GM12878 (cell line): ENCODE results near the gene DDX4.

ENCODE experiments used
- CHD1 ChIP-seq: IDR thresholded peaks from 2 replicates; pipeline ENCODE4 v1.6.1; 2012; ENCODE audit warnings: low read depth, low read length, improper control_type of control experiment
- HDAC2 ChIP-seq: fragments of 200-600 bp; sonication (generic); IDR thresholded peaks from 2 replicates; pipeline ENCODE4 v1.6.1; 2017
- HDGF ChIP-seq: fragments of 450-650 bp; IDR thresholded peaks from 2 replicates; pipeline ENCODE4 v1.6.1; 2016; ENCODE audit warnings: antibody characterized with exemption
- POLR2A ChIP-seq: IDR thresholded peaks from 2 replicates; pipeline ENCODE4 v1.6.1; 2011; ENCODE audit warnings: low read depth, mild to moderate bottlenecking, low read length
- ZNF24 ChIP-seq: fragments of 450-650 bp; IDR thresholded peaks from 2 replicates; pipeline ENCODE4 v1.6.1; 2017; ENCODE audit warnings: antibody characterized with exemption, mild to moderate bottlenecking
- TF ChIP-seq, protein P1 (sequence below), 3 experiments: IDR thresholded peaks in 2 of 3; conservative IDR thresholded peaks in 1 of 3; 2 replicates each; pipeline ENCODE4 v1.5.1; 2011; ENCODE audit warnings: low read depth in 3 of 3, low read length in 3 of 3, mild to moderate bottlenecking in 3 of 3, control low read depth in 2 of 3, moderate library complexity in 2 of 3, inconsistent platforms in 1 of 3, mixed read lengths in 1 of 3; ENCODE audit not compliant: control insufficient read depth in 2 of 3, insufficient read depth in 1 of 3; ENCODE audit errors: extremely low read depth in 1 of 3

DNA sequence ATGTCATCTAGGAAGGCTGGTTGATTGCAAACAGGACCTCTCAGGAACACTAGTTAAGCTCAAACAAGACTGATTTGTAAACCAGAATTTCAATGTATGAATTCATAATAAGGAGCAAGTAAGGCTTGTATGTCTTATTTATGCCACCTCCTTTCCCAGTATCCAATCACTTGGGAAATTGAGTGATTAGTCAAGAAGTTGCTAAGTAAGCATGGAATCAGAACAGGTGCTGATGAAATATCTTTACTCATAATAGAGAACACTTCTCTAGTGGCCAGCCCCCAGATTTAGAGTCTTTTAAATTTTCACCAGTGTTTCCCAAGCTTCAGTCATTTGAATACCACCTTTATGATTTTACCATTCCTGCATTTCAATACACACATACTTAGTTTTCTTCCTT lies 5.3 kb upstream of the DDX4 start:
- no peak for TF ChIP-seq POLR2A
- TF ChIP-seq ZNF24 = no peak
- TF ChIP-seq HDGF = no peak
- TF ChIP-seq, protein P1, sequence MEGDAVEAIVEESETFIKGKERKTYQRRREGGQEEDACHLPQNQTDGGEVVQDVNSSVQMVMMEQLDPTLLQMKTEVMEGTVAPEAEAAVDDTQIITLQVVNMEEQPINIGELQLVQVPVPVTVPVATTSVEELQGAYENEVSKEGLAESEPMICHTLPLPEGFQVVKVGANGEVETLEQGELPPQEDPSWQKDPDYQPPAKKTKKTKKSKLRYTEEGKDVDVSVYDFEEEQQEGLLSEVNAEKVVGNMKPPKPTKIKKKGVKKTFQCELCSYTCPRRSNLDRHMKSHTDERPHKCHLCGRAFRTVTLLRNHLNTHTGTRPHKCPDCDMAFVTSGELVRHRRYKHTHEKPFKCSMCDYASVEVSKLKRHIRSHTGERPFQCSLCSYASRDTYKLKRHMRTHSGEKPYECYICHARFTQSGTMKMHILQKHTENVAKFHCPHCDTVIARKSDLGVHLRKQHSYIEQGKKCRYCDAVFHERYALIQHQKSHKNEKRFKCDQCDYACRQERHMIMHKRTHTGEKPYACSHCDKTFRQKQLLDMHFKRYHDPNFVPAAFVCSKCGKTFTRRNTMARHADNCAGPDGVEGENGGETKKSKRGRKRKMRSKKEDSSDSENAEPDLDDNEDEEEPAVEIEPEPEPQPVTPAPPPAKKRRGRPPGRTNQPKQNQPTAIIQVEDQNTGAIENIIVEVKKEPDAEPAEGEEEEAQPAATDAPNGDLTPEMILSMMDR (IDR thresholded peaks at IDR 0.05 in 2 of 3, conservative IDR thresholded peaks at IDR 0.05 in 1 of 3; ENCODE audit: control insufficient read depth in 2 of 3, extremely low read depth in 1 of 3, insufficient read depth in 1 of 3, low read depth in 3 of 3, low read length in 3 of 3) = no peak
- TF ChIP-seq CHD1 = no peak
- no peak for TF ChIP-seq HDAC2
